ENCODE measurements around the gene MRPS7.
"Not testable (repeated sequence)": the region's sequence is repeated elsewhere in the genome, so short reads cannot be mapped to it uniquely, and the experiment has no call there.

Gene MRPS7

DNA sequence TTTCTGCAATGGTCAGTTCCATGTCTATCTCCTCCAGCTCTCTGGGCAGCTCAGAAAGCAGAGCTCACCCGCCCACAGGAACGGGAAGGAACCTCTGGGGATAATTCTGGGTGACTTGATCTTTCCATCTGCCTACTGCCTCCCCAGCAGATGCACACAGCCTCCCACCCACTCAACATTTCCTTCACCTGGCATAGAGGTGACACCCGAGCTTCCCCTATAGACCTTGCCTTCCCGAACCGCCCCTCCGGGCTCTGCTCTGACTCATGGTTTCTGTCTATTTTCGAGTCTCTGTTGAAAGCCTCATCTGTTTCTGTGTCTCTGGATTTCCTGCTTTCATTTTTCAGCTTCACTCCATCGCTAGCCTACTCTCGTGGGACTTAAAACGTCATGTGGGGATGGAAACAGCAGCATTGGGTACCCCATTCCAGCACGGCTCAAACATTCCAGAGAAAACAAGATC is 11.6 kb upstream of the MRPS7 start:
- Histone ChIP-seq H3K4me2 (peak overlapping the region; percentile 63), H3K27me3 (ENCODE audit: insufficient read depth, low read depth) (no peaks in the 10 kb centered on the region), H3K27ac (peak overlapping the region; percentile 55), H3K4me3 (IDR thresholded peaks at IDR 0.05; ENCODE audit: insufficient read depth, low read depth, low read length) (no peak overlapping the region), H2AFZ (ENCODE audit: low read depth) (peak overlapping the region; percentile 1; the same call in 1 of the 2 replicates), H3K4me1 (ENCODE audit: low read depth, poor library complexity, severe bottlenecking) (peaks cover 37% of the 10 kb centered on the region), H3K9ac (peak overlapping the region; percentile 11; the same call in 1 of the 2 replicates), H3K79me2 (ENCODE audit: insufficient read depth, low read depth) (peaks cover 53% of the 10 kb centered on the region; the same call in 1 of the 2 replicates), H4K20me1 (ENCODE audit: insufficient read depth) (no peaks in the 10 kb centered on the region), H3K36me3 (ENCODE audit: insufficient read depth) (no peaks in the 10 kb centered on the region; the same call in 1 of the 2 replicates)
- TF ChIP-seq, protein P1, sequence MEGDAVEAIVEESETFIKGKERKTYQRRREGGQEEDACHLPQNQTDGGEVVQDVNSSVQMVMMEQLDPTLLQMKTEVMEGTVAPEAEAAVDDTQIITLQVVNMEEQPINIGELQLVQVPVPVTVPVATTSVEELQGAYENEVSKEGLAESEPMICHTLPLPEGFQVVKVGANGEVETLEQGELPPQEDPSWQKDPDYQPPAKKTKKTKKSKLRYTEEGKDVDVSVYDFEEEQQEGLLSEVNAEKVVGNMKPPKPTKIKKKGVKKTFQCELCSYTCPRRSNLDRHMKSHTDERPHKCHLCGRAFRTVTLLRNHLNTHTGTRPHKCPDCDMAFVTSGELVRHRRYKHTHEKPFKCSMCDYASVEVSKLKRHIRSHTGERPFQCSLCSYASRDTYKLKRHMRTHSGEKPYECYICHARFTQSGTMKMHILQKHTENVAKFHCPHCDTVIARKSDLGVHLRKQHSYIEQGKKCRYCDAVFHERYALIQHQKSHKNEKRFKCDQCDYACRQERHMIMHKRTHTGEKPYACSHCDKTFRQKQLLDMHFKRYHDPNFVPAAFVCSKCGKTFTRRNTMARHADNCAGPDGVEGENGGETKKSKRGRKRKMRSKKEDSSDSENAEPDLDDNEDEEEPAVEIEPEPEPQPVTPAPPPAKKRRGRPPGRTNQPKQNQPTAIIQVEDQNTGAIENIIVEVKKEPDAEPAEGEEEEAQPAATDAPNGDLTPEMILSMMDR (conservative IDR thresholded peaks at IDR 0.05; ENCODE audit: low read depth, low read length): no peak

GRCh38 chr17:75252039-75252816 is 9.5 kb upstream of the MRPS7 start:
- Histone ChIP-seq H3K27ac (no peak overlapping the region), H4K20me1 (ENCODE audit: insufficient read depth) (no peaks in the 10 kb centered on the region), H3K79me2 (ENCODE audit: insufficient read depth, low read depth) (peaks cover 50% of the 10 kb centered on the region; the same call in 1 of the 2 replicates), H3K9ac (no peak overlapping the region), H3K4me3 (IDR thresholded peaks at IDR 0.05; ENCODE audit: insufficient read depth, low read depth, low read length) (no peak overlapping the region), H3K4me2 (no peak overlapping the region), H3K4me1 (ENCODE audit: low read depth, poor library complexity, severe bottlenecking) (peaks cover 37% of the 10 kb centered on the region), H2AFZ (ENCODE audit: low read depth) (no peak overlapping the region), H3K27me3 (ENCODE audit: insufficient read depth, low read depth) (no peaks in the 10 kb centered on the region), H3K36me3 (ENCODE audit: insufficient read depth) (no peaks in the 10 kb centered on the region; the same call in 1 of the 2 replicates)
- TF ChIP-seq, protein P1 (conservative IDR thresholded peaks at IDR 0.05; ENCODE audit: low read depth, low read length): no peak

DNA sequence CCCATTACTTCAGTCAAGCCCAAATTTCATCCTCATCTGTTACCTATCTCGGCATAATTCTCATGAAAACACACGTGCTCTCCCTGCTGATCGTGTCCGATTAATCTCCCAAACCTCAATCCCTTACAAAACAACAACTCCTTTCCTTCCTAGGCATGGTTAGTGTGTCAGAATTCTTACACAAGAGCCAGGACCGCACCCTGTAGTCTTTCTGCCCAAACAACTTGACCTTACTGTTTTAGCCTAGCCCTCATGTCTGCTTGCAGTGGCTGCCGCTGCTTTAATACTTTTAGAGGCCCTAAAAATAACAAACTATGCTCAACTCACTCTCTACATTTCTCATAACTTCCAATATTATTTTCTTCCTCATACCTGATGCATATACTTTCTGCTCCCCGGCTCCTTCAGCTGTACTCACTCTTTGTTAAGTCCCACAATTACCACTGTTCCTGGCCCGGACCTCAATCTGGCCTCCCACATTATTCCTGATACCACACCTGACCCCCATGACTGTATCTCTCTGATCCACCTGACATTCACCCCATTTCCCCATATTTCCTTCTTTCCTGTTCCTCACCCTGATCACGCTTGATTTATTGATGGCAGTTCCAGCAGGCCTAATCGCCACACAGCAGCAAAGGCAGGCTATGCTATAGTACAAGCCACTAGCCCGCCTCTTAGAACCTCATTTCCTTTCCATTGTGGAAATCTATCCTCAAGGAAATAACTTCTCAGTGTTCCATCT is 5.6 kb upstream of the MRPS7 start:
- H3K27me3 ChIP-seq (ENCODE audit: insufficient read depth, low read depth): not testable (repeated sequence)
- H3K79me2 ChIP-seq (ENCODE audit: insufficient read depth, low read depth): peaks cover 60% of the 10 kb centered on the region; the same call in 1 of the 2 replicates

GRCh38 chr17:75257228-75257627 is 4.5 kb upstream of the MRPS7 start:
- H3K27me3 ChIP-seq (ENCODE audit: insufficient read depth, low read depth); H3K27ac ChIP-seq; H4K20me1 ChIP-seq (ENCODE audit: insufficient read depth); H3K4me3 ChIP-seq (IDR thresholded peaks at IDR 0.05; ENCODE audit: insufficient read depth, low read depth, low read length); H3K4me2 ChIP-seq; H3K9ac ChIP-seq; H3K36me3 ChIP-seq (ENCODE audit: insufficient read depth); H2AFZ ChIP-seq (ENCODE audit: low read depth): not testable (repeated sequence)
- peaks cover 65% of the 10 kb centered on the region for H3K79me2 ChIP-seq (ENCODE audit: insufficient read depth, low read depth)
- H3K4me1 ChIP-seq (ENCODE audit: low read depth, poor library complexity, severe bottlenecking): peaks cover 20% of the 10 kb centered on the region

More for the DNA sequence above, 5.6 kb upstream of the MRPS7 start:
- not testable (repeated sequence) for H4K20me1 ChIP-seq (ENCODE audit: insufficient read depth); H3K36me3 ChIP-seq (ENCODE audit: insufficient read depth); H3K4me2 ChIP-seq; H3K4me3 ChIP-seq (IDR thresholded peaks at IDR 0.05; ENCODE audit: insufficient read depth, low read depth, low read length); H2AFZ ChIP-seq (ENCODE audit: low read depth); H3K9ac ChIP-seq; H3K27ac ChIP-seq
- H3K4me1 ChIP-seq (ENCODE audit: low read depth, poor library complexity, severe bottlenecking): peaks cover 30% of the 10 kb centered on the region

- H3K4me3 ChIP-seq (IDR thresholded peaks at IDR 0.05; ENCODE audit: insufficient read depth, low read depth, low read length): peak overlapping the region; percentile 39
- H3K9ac ChIP-seq: peak overlapping the region; percentile 97
- H2AFZ ChIP-seq (ENCODE audit: low read depth): peak overlapping the region; percentile 82
- no peaks in the 10 kb centered on the region for H3K27me3 ChIP-seq (ENCODE audit: insufficient read depth, low read depth)
- H4K20me1 ChIP-seq (ENCODE audit: insufficient read depth): no peaks in the 10 kb centered on the region
- peaks cover 28% of the 10 kb centered on the region for H3K4me1 ChIP-seq (ENCODE audit: low read depth, poor library complexity, severe bottlenecking)
- H3K36me3 ChIP-seq (ENCODE audit: insufficient read depth): no peaks in the 10 kb centered on the region
- TF ChIP-seq, protein P1 (conservative IDR thresholded peaks at IDR 0.05; ENCODE audit: low read depth, low read length): 0 out of 2 replicates have a peak, but pooled peaks have one; percentile 10
- H3K27ac ChIP-seq: peak overlapping the region; percentile 95
- H3K79me2 ChIP-seq (ENCODE audit: insufficient read depth, low read depth): peaks cover 62% of the 10 kb centered on the region
- H3K4me2 ChIP-seq: peak overlapping the region; percentile 89
These were observed 891 bp upstream of the MRPS7 start for GRCh38 chr17:75260641-75261335.
